GM21390 (cell line): ENCODE results near the gene GTSE1.

ENCODE experiments used
- ATAC-seq: cut with Tn5 transposase; IDR thresholded peaks from one replicate; pipeline ENCODE4 v1.9.1; 2021; ENCODE audit not compliant: unreplicated experiment

The GTSE1 gene

DNA sequence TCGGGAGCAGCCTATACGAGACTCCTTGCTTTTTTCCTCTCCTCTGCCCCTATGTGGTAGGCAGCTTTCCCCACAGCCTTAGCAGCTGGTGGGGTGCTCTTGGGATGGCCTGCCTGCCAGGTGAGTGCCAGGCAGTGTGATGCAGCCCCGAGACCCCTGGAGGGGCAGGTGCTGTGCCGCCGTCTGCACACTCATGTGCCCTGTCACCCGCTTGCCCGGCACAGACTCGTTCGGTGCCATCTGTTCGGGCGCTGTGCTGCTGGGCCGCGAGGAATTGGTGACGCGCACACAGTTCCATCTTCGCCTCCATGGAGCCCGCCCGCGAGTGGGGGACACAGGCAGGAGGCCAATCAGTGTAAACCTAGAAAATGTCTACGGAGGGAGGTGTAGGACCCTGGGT is 54.0 kb downstream of the GTSE1 start:
- no peak for ATAC-seq

DNA sequence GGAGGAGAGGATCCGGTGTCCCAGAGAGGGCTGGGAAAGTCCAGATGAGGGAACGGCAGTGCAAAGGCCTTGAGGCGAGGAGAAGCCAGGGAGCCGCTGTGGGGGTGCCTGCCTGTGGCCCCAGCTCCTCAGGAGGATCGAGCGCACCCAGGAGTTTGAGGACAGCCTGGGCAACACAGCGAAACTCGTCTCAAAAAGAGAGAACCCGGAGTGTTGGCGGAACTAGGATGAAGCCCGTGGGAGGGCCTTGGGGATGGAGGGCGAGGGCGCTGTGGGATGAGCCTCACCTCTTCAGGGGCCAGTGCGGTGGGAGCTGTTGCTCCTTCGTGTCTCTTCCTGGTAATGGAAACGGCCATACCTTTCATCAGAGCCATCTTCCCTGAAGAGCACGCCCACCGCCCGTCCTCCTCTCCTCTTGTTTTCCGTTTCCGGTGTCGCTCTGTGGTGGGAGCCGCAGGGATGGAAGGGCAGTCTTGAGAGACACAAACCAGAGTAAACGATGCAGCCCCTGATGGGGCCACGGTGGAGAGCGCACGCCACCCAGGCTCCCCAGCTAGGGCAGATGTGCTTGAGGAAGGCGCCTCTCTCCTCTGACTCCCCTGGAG is 54.6 kb downstream of the GTSE1 start:
- no peak for ATAC-seq

DNA sequence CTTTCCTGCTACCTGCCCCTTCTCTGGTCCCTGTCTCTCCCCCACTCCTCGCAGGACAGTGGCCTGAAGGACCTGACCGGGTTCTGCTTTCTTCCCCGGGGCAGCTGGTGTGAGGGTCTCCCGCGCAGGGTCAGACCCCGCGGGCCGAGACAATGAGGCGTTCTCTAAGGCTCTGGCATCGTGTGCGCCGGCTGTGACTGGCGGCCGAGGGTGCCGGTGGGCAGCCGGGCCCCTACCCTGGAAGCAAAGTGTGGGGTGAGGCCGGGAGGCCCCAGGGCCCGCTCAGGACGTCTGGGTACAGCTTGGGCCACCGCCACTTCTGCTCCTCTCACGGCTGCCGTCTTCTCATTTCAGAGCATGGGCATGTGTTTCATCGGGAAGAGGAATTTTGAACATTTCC is 55.1 kb downstream of the GTSE1 start:
- ATAC-seq, result no peak

DNA sequence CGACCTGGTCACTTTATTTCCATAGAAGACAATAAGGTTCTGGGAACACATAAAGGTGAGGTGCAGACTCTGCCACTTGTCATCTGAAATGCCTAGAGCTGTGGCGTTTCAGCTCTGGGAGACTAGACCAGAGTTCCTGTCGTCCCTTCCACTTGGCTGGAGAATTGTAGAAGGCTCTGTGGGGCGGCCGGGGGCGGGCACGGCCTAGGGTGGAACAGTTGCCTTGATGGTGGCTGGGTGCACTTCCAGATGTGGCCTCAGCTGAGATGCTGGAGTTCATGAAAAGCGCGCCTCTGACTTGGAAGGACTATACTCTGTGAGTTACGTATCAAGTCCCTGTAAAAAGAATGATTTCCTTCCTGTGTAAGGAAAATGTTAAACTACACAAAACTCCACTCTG is 55.6 kb downstream of the GTSE1 start:
- ATAC-seq, result no peak

DNA sequence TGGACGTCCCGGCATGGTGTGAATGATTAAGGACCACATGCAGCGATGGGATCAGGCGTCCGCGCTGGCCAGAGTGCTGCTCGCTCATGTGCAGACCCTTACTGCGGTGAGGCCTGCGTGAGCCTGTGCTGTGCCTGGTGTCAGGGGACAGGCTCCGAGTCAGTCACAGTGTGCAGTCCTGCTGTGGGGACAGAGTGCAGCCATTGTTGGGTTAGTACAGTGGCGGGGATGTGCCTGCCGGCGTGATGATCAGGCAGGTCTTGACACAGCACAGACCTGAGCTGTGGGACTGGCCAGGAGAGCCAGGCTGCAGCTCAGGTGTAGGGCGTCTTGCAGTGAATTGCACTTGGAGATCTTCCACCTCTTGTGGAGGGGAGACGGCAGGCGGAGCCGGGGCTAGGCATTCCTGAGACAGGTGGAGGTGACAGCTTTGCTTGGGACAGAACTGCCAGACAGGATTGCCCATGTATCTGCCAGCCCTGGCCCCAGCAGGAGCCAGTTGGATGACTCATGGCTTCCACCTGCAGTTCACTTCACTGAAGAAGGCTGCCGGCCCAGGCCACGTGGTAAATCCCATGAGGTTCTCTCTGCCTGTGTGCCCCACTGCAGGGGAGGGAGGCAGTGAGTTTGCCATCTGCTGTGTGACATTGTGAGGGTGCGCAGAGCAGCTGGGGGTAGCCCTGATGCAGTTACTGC is 56.2 kb downstream of the GTSE1 start:
- ATAC-seq, result no peak

DNA sequence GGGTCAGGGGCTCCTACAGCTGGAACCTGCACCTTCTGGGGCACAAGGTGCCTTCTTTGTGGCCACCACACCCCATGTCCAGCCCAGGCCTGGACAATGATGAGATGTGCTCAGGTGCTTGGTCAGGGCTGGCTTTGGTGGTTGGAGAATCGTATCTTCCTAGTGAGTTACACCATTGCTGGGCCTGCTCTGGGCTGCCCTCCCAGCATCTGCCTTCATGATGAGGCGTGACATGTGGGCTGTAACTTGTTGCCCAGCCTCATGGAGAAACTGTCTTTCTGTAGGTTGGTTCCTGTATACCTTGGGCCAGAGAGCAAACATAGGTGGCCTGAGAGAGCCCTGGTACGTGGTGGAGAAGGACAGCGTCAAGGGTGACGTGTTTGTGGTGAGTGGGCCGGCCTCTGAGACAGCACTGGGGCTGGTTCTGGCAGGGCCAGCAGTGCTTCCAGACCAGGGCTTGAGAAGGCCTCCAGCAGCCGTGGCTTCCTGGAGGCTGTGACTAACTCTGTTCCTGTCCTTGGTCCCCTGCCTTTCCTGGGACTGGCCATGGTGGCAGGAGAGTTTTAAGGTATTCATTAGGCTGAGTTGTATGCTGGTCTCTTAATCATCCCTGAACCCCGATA is 56.9 kb downstream of the GTSE1 start:
- ATAC-seq, result no peak

DNA sequence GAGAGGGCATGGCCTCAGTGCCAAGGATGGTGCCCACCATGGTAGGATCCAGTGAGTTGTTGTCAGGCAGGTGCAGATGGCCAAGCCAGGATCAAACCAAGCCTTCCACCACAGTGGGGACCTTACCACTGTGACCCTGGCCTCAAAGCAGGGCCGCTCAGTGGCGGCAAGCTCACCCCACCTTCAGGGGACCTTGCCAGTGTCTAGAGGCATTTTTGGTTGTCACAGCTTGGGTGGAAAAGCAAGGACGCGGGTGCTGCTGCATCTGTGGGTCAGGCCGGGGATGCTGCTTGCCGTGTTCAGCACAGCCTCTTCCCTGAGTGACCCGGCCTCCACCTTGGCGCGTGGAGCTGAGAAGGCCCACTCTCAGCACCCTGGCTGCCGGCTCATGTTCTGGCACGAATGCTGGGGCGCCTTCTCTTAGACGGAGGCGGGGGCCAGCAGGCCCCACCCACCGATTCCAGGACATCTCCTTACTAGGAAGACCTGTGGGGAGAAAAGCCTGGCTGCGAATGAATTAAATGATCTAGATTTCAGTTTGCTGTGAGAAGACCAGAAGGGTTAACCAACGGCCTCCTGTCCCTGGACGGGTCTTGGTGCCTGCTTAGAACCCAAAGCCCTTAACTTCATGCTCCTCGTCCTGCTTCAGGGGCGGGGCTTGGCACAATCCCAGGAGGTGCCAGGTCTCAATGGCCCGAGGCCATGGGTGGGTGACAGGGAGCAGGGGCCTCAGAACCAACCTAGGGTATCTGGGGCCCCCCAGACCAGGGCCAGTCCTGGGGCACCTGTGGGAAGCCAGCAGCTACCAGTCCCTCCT is 57.7 kb downstream of the GTSE1 start:
- no peak for ATAC-seq

DNA sequence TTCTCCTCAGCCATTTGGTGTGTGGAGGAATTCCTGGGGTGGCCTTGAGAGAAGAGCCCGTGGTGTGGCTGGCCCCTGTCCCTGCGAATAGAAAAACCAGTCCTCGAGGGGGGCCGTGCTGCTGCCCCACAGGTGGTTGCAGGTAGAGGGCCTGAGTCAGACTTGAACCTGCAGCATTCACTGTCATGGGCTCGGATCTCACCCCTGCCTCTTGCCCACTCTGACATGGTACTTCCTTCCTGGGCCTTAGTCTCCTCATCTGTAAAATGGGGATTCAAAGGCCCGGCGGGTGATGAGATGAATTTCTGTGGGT is 58.3 kb downstream of the GTSE1 start:
- no peak for ATAC-seq

DNA sequence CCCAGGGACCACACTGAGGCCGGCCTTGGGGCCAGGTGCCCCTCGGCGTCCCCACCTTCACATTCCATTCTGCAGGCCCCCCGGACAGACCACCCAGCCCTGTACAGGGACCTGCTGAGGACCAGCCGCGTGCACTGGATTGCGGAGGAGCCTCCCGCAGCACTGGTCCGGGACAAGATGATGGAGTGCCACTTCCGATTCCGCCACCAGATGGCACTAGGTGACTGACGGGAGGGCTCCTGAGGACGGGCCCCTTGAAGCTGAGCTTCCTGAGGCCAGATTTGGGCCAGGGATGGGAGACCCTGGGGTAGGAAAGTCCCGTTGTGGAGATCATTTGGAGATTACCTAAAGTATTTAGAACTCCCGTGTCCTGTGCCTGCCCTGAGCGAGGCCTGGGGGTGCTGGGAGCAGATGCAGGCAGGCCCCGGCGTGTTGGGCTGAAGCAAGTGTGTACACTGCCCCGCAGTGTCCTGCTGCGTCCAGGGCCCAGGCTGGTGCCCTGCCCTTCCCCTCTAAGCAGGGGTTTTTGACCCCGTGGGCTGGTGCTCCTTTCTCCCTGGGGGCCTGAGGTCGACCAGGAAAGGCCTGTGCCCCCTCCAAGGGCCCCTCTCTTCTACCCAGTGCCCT is 58.8 kb downstream of the GTSE1 start:
- ATAC-seq, result no peak

DNA sequence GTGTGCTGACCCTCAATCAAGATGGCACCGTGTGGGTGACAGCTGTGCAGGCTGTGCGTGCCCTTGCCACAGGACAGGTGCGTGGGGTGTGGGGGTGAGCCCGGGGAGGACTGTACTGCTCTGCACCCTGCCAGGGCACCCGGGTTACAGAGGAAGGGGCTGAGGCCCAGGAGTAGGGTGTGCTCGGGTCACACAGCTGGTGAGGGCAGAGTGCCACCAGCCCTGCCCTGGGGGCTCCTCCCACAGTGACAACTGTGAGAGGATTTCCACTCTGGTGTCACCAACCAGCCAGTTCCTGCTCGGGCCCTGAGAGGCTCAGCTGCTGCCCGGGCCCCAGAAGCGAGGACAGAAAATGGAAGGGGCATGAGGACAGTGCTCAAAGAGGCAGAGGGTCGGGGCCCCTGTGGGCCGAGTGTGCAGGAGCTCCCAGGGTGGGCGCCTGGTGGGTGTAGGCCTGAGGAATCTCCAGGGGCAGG is 59.4 kb downstream of the GTSE1 start:
- ATAC-seq, result no peak

DNA sequence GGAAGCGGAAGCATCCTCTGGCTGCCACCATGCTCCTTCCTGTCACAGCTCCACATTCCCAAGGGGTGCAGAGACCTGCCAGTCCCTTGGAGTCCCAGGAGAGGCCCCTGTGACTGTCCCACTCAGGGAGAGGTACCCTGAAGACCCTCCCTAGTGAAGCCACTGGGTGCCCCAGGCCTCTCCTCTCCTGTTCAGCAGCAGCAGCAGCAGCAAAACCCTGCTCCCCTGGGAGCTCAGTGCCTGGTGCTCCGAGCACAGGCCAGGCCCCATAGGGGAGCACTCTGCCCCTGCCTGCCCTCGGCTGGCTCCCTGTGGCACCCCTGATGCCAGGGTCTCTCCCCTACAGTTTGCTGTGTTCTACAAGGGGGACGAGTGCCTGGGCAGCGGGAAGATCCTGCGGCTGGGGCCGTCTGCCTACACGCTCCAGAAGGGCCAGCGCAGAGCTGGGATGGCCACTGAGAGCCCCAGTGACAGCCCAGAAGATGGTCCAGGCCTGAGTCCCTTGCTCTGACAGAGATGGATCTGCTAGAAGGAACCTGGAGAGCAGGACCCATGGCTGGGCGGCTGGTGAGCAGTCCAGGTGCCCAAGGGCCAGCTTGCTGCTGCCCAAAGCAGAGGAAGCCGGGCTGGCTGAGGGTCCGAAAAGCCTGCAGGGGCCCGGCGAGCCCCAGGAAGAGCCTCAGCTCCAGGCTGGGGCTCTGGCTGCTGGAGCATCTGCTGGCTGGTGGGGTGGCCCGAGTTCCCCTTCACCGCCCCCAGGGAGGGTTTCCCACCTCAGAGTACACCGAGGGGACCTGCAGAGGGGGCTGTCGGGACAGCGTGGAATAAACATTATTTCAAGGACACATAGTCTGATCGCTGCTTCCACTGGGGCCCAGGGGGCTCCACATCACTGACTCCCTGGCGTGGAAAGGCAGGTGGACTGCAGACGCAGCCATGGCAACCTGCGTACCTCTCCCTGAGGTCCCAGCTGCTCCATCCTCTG is 60.1 kb downstream of the GTSE1 start:
- ATAC-seq, result no peak

DNA sequence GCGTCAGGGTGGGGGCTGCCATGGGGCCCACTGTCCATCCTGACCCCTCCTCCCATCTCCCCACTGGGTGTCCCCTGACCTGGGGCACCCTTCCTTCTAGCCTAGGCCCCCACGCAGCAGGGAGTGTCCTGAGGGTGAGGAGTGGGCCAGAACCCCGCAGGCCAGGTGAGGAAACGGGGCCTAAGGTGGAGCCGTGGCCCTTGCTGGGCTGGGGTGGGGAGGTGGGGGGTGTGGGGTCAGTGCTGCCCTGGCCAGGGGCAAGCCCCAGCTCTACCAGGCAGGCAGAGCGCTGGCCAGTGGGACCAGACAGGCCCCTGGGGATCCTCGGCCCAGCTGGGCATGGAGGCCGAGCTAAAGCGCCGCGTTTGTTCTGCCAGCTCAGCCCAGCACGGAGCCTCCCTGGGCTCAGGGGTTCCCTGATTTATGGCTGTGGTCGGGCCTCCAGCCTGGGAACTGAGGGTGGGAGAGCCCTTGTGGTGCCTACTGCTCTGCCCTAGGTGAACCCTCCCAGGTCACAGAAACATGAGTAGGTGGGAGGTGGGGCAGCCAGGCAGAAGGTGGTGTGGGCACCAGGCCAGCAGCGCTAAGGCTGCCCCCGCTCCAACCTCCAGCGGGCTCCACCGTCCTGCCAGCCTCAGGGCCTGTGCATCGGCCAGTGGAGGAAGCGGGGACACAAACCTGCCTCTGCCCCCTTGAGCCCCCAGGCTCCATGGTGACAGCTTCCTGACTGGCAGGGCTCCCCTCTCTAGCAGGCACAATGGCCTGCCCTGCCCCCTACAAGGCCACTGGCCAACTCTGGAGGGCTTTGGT is 61.2 kb downstream of the GTSE1 start:
- ATAC-seq, result no peak

DNA sequence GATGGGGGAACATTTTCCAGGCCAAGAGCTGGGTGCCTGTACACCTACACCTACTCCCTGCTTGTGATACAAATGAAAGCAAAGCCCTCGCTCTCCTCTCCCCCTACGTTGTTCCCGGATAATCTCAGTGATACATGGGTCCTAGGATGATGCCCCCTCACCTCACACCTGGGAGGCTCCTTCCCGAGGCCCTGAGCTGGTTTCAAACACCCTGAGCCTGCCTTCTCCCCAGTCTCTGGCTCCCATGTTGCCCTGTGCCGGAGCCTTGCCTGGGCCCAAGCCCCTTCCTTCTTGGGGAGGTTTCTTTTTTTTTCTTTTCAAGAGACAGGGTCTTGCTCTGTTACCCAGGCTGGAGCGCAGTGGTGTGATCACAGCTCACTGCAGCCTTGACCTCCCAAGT is 62.1 kb downstream of the GTSE1 start:
- ATAC-seq, result no peak

DNA sequence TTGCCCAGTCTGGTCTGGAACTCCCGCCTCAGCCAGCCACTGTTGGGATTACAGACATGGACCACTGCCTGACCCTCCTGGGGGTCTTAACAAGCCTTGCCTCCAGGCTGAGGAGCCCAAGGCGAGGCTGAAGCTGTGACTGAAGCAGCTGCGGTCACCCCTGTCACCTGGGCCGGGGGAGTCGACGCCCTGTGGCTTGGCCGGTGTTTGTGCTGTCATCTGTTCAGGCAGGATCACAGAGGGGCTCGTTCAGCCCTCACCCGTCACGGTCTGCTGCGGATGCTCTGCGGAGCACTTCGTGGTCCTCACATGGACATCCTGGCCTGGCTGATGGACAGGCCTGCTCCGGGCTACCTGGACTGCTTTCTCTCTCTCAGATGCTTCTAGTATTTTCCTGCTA is 62.7 kb downstream of the GTSE1 start:
- ATAC-seq, result no peak

DNA sequence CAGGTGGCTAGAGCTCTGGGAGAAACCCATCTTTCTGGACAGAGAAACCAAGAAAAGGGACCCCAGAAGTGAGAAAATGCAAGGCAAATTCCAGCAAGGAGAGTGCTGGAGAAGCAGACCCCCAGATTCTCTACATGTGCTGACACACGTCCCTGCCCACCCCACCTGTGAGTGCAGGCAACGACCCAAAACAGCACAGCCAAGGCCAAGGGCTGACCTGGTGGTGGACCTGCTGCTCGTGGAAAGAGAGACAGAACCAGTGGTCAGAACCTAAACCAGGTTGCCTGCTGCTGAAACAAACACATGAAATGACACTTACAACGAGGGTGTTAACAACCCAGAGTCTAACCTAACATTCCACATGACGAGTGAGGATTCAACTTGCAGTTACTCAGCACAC is 63.4 kb downstream of the GTSE1 start:
- ATAC-seq, result no peak

DNA sequence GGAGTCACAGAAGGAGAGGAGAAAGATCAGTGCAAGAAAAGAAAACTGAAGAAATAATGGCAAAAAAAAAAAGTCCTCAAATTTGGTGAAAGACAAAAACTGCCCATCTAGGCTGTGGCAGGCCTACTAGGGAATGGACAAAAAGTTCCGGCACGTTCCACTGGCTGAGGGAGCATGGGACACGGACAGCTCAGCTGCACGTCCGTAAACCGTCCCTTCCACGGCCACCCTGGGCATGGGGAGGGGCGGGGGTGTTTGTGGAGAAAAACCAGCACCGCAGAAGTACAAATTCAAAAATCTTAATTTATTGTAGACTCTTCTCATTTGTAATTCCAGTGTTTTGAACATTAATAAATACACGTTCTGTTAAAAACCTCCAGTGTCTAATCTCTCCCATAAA is 64.2 kb downstream of the GTSE1 start:
- no peak for ATAC-seq

DNA sequence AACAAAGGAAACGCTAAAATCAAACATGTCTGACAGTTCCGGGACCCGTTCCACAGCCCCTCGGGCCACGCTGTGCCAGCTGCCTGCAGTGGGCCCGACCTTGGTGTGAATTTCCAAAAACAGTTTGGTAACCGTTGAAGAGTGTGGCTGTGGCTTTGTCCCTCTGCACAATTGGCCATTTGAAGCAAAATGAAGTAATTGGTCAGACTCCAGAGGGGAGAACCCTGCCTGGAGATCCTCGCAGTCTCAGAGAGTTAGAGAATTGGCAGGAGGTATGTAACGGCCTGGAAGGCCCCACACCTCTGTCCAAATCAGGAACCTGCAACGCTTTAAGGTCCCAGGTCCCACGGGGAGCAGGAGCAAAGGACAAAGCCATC is 65.1 kb downstream of the GTSE1 start:
- ATAC-seq, result no peak

DNA sequence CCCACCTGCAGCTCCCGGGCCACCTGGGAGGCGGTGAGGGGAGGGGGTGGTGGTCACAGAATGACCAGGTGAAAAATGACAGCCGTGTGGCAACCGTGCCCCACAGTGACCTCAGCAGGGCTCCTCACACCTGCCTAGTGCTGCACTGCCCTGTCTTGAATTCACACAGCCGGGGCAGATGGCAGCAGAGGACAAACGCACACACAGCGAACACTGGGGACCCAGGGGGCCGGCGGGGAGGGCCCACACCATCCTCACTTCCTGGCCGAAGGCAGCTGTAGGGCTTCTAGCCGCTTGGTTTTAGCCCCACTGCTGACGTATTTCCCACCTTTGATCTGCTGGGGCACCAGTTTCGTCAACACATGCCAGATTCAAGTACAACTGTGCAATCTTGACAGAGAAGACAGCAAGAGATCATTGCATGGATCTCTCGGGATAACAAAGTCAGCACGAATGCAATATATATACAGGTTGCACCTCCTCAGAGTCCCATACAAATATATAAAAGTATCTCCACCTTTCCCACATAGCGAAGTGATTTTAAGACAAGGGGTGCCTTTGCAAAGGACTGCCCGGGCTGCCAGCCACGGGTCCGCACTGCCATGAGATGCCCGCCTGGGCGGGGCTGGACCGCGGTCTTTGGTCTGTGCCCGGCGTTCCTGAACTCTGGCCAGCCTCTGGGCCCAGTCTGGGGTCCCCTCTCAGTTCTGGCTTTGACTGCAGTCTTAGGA is 65.7 kb downstream of the GTSE1 start:
- no peak for ATAC-seq
